Smooth muscle cell (in vitro differentiated cells): ENCODE data around the gene NUCB2. TPM values are rescaled to one million over a fixed set of nuclear protein-coding genes. Genes with fewer than 3 reads are reported as not detected.

Experiments
- DNase-seq: peaks from one replicate; lab custom pipeline; 2025; ENCODE audit not compliant: unreplicated experiment; lab: John Stamatoyannopoulos, UW
- H2AFZ ChIP-seq: fragments of 200-600 bp; sonication (generic); 2 replicates; pipeline ENCODE4 v1.6.0; 2016; ENCODE audit warnings: antibody characterized with exemption, low read depth, mild to moderate bottlenecking
- H3F3A ChIP-seq: fragments of 200-600 bp; sonication (generic); 2 replicates; pipeline ENCODE4 v1.6.0; 2017; ENCODE audit warnings: antibody characterized with exemption, low read depth
- H3K27ac ChIP-seq: fragments of 200-600 bp; sonication (generic); 2 replicates; pipeline ENCODE4 v1.5.1; 2016; ENCODE audit warnings: low read depth, mild to moderate bottlenecking
- H3K27me3 ChIP-seq: fragments of 200-600 bp; sonication (generic); 2 replicates; pipeline ENCODE4 v1.6.1; 2016; ENCODE audit warnings: low read depth, mild to moderate bottlenecking
- H3K36me3 ChIP-seq: fragments of 200-600 bp; sonication (generic); 2 replicates; pipeline ENCODE4 v1.5.1; 2016; ENCODE audit warnings: low read depth
- H3K4me1 ChIP-seq: fragments of 200-600 bp; sonication (generic); 2 replicates; pipeline ENCODE4 v1.5.1; 2016; ENCODE audit warnings: low read depth
- H3K4me2 ChIP-seq: fragments of 200-600 bp; sonication (generic); 2 replicates; pipeline ENCODE4 v1.6.0; 2016; ENCODE audit warnings: mild to moderate bottlenecking
- H3K4me3 ChIP-seq: fragments of 200-600 bp; sonication (generic); 2 replicates; pipeline ENCODE4 v1.5.1; 2016; ENCODE audit warnings: mild to moderate bottlenecking
- H3K79me2 ChIP-seq: fragments of 200-600 bp; sonication (generic); 2 replicates; pipeline ENCODE4 v1.6.0; 2016; ENCODE audit warnings: low read depth, mild to moderate bottlenecking
- H3K9ac ChIP-seq: fragments of 200-600 bp; sonication (generic); 2 replicates; pipeline ENCODE4 v1.6.0; 2016; ENCODE audit warnings: low read depth
- H3K9me3 ChIP-seq: fragments of 200-600 bp; sonication (generic); replicated peaks from 2 replicates; pipeline ENCODE4 v1.5.1; 2016; ENCODE audit warnings: low read depth
- H4K20me1 ChIP-seq: fragments of 200-600 bp; sonication (generic); 2 replicates; pipeline ENCODE4 v1.6.0; 2016; ENCODE audit warnings: low read depth
- WGBS: methylation state at CpG from one replicate; pipeline ENCODE4 v1.1.7; 2016; ENCODE audit warnings: low lambda C conversion rate; 5-methylcytosine and 5-hydroxymethylcytosine counted together
- polyA plus RNA-seq: library from polyadenylated mRNA; unstranded; fragments of >200 nt; fragmentation: Nextera tagmentation; extraction: Ambion mirVana; gene quantifications from 2 replicates; pipeline ENCODE4 v1.2.1, GENCODE V29; 2016
- total RNA-seq: library from RNA; depleted of rRNA; stranded (reverse); fragments of >200 nt; gene quantifications from 2 replicates; pipeline ENCODE4 v1.2.3, GENCODE V29; 2014
- TF ChIP-seq, protein P1 (sequence below): fragments of 200-600 bp; sonication (generic); IDR thresholded peaks from 2 replicates; pipeline ENCODE4 v1.5.1; 2017; ENCODE audit warnings: borderline replicate concordance, mild to moderate bottlenecking, antibody characterized with exemption; ENCODE audit not compliant: insufficient read depth, poor library complexity, severe bottlenecking

NUCB2 gene
- total and polyA plus RNA-seq, 2 experiments from 2014 or later, result 91.2 to 177 TPM

DNA sequence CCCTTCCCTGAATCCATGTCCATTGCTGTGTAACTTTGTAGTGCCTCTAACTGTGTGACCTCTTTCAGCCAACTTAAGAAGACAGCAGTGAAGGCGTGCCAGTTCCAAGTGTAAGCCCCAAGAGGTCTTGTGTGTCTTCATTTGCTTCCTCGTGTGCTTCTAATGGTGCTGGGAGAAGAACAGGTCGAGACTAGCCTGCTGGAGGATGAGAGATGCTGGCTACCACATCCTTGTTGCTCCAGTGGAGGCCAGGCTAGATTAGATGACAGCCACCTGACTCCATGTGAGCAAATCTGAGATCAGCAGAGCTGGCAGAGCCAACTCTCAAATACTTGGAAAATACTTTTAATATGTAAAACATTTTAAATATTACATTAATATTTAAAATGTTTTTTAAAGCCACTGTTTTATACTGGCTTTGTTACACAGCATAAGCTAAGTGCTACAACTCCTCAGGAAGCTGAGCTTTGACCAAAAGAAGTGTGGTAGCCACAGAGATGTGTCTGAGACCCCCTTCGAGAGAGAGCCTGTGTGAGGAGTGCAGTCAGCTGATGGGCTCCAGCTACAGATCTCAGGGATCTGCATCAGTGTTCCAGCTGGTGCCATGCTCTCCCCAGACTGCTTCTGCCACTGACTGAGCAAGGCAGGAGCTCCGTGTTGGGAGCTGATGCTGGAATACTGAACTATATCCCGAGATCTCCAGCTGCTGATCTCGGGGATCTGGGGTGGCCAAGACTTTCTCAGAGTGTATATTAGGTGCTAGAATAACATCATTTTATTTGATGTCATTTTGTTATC is 103.0 kb downstream of the NUCB2 start:
- H3K4me2 ChIP-seq, result no peak overlapping the region
- H3F3A ChIP-seq, result no peaks in the 10 kb centered on the region
- no peak overlapping the region for H3K9ac ChIP-seq
- no peaks in the 10 kb centered on the region for H3K27me3 ChIP-seq
- no peak overlapping the region for H3K4me3 ChIP-seq
- no peaks in the 10 kb centered on the region for H3K4me1 ChIP-seq
- H4K20me1 ChIP-seq, result no peaks in the 10 kb centered on the region
- no peak overlapping the region for H2AFZ ChIP-seq
- TF ChIP-seq, protein P1, sequence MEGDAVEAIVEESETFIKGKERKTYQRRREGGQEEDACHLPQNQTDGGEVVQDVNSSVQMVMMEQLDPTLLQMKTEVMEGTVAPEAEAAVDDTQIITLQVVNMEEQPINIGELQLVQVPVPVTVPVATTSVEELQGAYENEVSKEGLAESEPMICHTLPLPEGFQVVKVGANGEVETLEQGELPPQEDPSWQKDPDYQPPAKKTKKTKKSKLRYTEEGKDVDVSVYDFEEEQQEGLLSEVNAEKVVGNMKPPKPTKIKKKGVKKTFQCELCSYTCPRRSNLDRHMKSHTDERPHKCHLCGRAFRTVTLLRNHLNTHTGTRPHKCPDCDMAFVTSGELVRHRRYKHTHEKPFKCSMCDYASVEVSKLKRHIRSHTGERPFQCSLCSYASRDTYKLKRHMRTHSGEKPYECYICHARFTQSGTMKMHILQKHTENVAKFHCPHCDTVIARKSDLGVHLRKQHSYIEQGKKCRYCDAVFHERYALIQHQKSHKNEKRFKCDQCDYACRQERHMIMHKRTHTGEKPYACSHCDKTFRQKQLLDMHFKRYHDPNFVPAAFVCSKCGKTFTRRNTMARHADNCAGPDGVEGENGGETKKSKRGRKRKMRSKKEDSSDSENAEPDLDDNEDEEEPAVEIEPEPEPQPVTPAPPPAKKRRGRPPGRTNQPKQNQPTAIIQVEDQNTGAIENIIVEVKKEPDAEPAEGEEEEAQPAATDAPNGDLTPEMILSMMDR, result no peak
- no peaks in the 10 kb centered on the region for H3K9me3 ChIP-seq
- no peak overlapping the region for H3K27ac ChIP-seq
- H3K36me3 ChIP-seq, result no peaks in the 10 kb centered on the region
- H3K79me2 ChIP-seq, result no peaks in the 10 kb centered on the region
- DNase-seq, result no peak
- 90% methylated on average over 7 of the region's 7 CpGs for WGBS

DNA sequence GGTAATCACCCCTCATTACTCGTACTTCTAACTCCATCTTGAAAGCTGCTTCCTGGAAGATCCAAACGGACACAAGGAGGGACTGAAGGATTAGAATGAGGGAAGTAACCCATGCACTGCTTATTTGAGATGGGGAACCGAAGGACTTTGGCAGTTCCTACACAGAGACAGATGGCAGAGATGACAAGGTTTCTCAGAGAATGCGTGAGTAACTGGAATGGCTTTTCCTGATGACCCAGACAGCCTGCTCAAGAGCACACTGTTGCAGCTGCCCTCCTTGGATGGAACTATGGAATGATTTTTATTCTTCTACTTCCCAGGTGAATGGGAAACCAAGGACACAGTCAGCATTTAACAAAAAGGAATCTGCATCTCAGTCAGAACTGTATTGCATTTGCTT is 104.6 kb downstream of the NUCB2 start:
- 53% methylated on average over 4 of the region's 4 CpGs for WGBS
- DNase-seq, result no peak
- H3K4me2 ChIP-seq, result no peak overlapping the region
- no peak overlapping the region for H3K4me3 ChIP-seq
- H3K9ac ChIP-seq, result no peak overlapping the region
- H4K20me1 ChIP-seq, result no peaks in the 10 kb centered on the region
- no peak overlapping the region for H3K27ac ChIP-seq
- no peaks in the 10 kb centered on the region for H3K79me2 ChIP-seq
- no peaks in the 10 kb centered on the region for H3K36me3 ChIP-seq
- H3K9me3 ChIP-seq, result no peaks in the 10 kb centered on the region
- no peaks in the 10 kb centered on the region for H3K4me1 ChIP-seq
- H3K27me3 ChIP-seq, result no peaks in the 10 kb centered on the region
- no peaks in the 10 kb centered on the region for H3F3A ChIP-seq
- TF ChIP-seq, protein P1, result no peak
- no peak overlapping the region for H2AFZ ChIP-seq

Other genes starting within 250 kb of the NUCB2 start
- 1,210 and 1,408 TPM in 2 replicates for gene RPS13, start 199.1 kb upstream of the NUCB2 start, total RNA-seq
- 750 and 769 TPM in 2 replicates for gene RPS13, start 199.1 kb upstream of the NUCB2 start, polyA plus RNA-seq
- gene PIK3C2A, start 68.8 kb upstream of the NUCB2 start, total RNA-seq, result 50.6 and 58.8 TPM in 2 replicates
- gene PIK3C2A, start 68.8 kb upstream of the NUCB2 start, polyA plus RNA-seq, result 10.0 and 13.6 TPM in 2 replicates
- 1.9 and 2.6 TPM in 2 replicates for gene NCR3LG1, start 75.1 kb downstream of the NUCB2 start, total RNA-seq
- gene NCR3LG1, start 75.1 kb downstream of the NUCB2 start, polyA plus RNA-seq, result 0.10 and 1.1 TPM in 2 replicates
- gene KCNJ11, start 111.9 kb downstream of the NUCB2 start, total RNA-seq, result 0.22 TPM in 1 of 2 replicates, not detected in the other
- gene KCNJ11, start 111.9 kb downstream of the NUCB2 start, polyA plus RNA-seq, result not detected in 2 replicates
- not detected in 2 replicates for gene ABCC8, start 200.1 kb downstream of the NUCB2 start, total RNA-seq
- not detected in 2 replicates for gene ABCC8, start 200.1 kb downstream of the NUCB2 start, polyA plus RNA-seq